Fibroblast of lung (primary cell): ENCODE data around the gene LRRC3.

Experiments
- EZH2 ChIP-seq: IDR thresholded peaks from 2 replicates; pipeline ENCODE4 v1.5.1; 2012; ENCODE audit warnings: low read length, control low read depth, mild to moderate bottlenecking; ENCODE audit errors: missing control alignments
- TF ChIP-seq, protein P1 (sequence below), 2 donors: IDR thresholded peaks in 1 of 2; conservative IDR thresholded peaks in 1 of 2; 1 replicate in 1 of 2; 2 replicates in 1 of 2; pipeline ENCODE4 v1.5.1; 2011 to 2012; ENCODE audit warnings: low read length in 2 of 2, control low read depth in 1 of 2, inconsistent platforms in 1 of 2, low read depth in 1 of 2, mild to moderate bottlenecking in 1 of 2

DNA sequence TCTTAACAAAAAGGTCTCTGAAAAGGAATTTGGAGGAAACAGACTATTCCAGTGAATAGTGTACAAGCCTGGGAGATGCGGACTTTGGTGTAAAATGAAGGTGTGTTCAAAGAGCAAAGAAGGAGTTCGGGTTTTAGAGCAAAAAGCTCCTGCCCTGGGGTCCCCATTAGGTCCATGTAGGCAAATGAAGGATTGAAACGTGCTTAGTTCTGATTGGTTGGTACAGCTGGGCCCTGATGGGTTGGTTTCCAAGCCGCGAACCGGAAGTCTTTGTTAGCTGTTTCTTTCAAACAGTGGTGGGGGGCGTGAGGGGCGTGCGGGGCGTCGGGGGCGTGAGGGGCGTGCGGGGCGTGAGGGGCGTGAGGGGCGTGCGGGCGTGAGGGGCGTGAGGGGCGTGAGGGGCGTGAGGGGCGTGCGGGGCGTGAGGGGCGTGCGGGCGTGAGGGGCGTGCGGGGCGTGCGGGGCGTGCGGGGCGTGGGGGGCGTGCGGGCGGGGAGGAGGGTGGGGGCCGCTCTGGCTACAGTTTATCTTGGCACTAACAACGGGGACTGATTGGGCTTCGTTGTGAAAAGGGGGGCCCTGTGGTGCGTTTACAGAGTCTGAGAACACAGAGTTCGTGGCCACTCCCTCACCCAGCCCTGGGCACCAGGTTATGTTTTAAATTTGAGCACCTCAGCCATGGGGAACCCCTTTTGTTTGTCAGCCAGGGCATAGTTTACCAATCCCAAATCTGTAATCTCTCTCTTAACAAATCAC is 29.4 kb downstream of the LRRC3 start:
- TF ChIP-seq, protein P1, sequence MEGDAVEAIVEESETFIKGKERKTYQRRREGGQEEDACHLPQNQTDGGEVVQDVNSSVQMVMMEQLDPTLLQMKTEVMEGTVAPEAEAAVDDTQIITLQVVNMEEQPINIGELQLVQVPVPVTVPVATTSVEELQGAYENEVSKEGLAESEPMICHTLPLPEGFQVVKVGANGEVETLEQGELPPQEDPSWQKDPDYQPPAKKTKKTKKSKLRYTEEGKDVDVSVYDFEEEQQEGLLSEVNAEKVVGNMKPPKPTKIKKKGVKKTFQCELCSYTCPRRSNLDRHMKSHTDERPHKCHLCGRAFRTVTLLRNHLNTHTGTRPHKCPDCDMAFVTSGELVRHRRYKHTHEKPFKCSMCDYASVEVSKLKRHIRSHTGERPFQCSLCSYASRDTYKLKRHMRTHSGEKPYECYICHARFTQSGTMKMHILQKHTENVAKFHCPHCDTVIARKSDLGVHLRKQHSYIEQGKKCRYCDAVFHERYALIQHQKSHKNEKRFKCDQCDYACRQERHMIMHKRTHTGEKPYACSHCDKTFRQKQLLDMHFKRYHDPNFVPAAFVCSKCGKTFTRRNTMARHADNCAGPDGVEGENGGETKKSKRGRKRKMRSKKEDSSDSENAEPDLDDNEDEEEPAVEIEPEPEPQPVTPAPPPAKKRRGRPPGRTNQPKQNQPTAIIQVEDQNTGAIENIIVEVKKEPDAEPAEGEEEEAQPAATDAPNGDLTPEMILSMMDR (conservative IDR thresholded peaks at IDR 0.05 in 1 of 2, IDR thresholded peaks at IDR 0.05 in 1 of 2; ENCODE audit: low read depth in 1 of 2, low read length in 2 of 2): no peak
- no peak for TF ChIP-seq EZH2
